Fibroblast of peridontal ligament (primary cell): Measurements from ENCODE around the gene TNRC6A.
"Not testable (repeated sequence)": the region's sequence is repeated elsewhere in the genome, so short reads cannot be mapped to it uniquely, and the experiment has no call there.

ENCODE experiments used
- DNase-seq: peaks from one replicate; pipeline ENCODE4 v3.0.0-alpha.2; 2010; ENCODE audit errors: extremely low read depth

TNRC6A gene

DNA sequence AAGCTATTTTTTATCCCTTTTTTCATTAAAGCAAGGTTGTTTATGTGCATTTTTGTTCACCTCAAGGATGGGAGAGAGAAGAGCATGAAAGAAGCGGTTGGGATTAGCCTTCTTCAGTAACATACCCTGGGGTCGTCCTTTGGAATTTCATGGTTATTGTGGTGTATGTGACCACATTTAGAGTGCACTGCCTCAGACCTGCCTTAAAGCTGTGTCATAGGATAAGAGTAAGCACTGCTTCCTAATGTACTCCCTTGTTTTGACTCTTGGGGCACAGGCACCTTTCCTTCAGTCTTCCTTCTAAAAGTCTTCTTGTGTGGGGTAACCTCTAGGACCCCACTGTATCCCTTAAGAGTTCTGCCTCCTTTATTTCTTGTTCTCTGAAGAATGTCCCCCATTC is 28.9 kb downstream of the TNRC6A start:
- no peak for DNase-seq

DNA sequence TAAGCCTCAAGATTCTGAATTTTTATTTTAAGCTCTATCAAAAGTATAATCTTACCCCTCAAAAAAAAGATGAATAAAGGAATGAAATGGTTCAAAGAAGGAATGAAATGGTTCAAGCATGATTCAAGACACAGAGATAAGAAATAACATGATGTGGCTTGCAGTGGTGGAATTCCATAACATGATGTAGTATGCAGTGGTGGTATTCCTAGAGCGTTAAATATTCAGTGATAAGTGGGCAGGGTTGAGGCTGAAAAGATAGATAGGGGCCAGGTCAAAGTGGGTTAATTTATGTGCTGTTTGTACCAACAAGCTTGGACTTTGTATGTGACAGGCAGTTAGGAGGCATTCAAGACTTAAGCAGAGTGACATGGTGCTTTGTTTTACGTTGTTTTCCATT is 29.6 kb downstream of the TNRC6A start:
- DNase-seq, result no peak

DNA sequence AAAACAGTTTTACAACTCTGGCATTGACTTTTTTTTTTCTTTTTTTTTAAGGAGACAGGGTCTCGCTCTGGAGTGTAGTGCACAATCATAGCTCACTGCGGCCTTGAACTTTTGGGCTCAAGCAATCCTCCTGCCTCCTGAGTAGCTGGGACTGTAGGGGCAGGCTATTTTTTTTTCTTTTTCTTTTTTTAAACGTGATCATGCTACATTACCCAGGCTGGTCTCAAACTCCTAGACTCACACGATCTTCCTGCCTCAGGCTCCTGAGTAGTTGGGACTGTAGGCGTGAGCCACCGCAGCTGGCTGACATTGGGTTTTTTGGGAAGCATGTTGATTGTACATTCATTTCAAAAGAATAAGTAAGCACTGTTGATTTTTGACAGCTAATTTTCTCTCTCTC is 32.1 kb downstream of the TNRC6A start:
- DNase-seq, result no peak

DNA sequence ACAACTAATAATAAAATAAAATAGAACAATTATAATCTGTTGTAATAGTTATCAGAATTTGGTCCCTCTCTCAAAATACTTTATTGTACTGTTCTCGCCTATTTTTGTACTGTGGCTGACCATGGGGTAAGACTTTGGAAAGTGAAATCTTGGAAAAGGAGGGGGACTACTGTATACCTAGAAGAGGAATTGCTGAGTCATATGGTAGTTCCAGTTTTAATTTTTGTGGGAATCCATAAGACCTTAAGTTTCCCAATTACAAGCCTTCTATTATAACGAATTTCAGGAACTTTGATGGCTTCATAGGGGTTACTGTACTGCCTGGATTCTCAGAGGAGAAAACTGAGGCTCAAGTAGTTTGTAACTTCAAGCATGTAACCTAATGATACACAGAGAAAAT is 35.5 kb downstream of the TNRC6A start:
- DNase-seq, result no peak

DNA sequence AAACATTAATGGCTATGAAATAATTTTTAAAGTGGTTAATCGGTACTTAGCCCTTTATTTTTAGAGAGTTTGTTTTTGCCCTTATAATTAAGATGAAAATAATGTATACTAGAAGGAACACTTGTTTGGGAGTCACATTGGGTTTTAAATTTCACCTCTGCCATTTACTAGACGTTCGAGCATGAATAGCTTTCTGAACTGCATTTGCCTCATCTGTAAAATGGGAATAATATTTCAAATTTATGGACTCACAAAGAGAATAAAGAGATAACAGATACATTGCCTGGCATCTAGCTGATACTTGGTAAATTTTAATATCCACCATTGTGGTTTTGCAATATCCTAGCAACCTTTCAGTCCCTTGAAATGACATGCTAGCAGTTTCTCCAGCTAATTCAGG is 36.6 kb downstream of the TNRC6A start:
- DNase-seq, result no peak

DNA sequence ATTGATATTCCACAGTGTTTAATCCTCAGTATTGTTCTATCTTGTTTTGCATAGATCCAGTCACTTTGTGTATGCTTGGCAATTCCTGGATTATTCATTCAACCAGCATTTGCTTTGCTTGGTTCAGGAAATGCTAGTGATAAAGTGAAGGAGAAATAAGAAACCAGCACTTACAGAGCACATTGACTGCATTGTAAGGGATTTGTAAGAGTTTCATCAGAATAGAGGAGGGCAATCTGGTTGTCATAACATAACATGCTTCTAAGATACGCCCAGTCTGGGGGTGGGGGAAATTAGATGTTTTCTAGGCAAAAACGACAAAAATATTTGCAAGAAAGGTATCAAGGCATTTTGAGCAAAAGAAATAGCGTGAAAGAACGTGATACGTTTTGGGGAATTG is 40.4 kb downstream of the TNRC6A start:
- DNase-seq, result peak; percentile 71

DNA sequence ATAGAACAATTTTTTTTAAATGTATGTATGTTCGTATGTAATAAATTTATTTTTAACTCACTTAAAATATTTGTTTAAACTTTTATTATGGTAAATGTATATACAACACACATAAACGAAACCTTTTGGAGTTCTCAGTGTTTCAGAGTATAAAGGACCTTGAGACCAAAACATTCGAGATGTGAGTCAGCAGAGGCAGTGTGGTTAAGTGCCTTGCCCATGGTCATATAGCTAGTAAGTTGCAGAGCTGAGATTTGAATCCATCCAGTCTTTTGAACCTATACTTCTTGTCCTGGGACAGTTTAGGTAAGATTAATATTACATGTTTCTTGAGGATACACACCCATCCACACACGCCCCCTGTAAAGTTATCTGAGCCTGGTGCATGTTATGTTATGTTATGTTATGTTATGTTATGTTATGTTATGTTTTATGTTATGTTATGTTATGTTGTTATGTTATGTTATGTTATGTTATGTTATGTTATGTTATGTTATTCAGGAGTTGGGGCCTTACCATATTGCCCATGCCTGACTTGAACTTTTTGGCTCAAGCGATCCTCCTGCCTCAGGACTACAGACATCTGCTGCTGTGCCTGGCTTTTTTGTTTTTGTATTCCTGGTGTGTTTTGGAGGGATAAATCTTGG is 41.8 kb downstream of the TNRC6A start:
- DNase-seq, result peak; percentile 64

DNA sequence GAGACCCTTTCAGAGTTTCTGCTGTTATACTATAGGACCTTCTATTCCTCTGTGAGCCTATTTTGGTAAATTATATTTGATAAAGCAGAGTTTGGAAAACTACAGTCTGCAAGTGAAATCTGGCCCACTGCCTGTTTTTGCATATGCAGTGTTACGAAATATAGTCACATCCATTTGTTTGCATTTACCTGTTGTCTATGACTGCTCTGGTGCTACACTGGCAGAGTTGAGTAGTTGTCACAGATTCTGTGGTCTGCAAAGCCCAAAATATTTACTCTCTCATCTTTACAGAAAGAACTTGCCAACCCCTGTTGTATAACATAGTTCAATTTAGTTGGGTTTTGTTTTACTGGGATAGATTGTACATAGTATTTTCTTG is 42.3 kb downstream of the TNRC6A start:
- peak; percentile 30 for DNase-seq

DNA sequence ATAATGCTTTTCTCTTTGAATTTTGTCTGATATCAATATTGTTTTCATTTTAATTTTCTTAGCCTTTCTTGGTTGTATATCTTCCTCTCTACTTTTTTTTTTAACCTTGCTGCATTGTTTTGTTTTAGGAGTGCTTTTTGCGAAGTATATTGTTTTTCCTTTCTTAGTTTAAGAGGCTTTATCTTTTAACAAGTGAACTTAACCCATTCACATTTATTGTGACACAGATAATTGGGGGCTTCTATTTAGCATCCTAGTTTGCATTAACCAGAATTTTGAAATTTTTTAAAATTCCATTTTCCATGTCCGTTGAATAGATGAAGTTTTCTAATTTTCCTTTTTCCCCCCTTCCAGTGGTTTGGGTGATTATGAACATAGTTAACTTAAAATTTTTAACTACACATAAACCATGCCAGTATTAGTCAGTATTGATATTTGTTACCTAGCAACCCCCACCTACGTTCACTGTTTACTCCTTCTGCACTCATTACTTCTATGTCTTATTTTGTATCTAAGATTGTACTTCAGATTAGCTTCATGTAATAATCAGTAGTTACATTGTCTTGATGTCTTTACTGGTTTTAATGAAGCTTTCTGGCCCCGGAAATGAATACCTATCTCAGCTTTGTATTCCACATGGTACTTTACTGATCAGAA is 44.4 kb downstream of the TNRC6A start:
- no peak for DNase-seq

DNA sequence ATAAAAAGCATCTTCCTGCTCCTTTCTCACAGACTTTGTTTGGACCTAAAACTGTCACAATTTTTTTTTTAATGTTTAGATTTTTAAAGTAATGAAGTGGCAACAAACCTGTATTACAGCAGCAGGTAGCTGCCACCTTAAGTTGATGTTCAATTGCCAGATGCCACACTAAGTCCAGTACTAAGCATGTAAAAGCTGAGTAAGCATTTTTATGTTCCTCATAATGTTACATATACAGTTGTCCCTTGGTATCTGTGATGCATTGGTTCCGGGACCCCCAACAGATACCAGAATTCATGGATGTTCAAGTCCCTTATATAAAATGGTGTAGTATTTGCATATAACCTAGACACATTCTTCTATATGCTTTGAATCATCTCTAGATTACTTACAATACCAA is 45.1 kb downstream of the TNRC6A start:
- DNase-seq, result no peak

DNA sequence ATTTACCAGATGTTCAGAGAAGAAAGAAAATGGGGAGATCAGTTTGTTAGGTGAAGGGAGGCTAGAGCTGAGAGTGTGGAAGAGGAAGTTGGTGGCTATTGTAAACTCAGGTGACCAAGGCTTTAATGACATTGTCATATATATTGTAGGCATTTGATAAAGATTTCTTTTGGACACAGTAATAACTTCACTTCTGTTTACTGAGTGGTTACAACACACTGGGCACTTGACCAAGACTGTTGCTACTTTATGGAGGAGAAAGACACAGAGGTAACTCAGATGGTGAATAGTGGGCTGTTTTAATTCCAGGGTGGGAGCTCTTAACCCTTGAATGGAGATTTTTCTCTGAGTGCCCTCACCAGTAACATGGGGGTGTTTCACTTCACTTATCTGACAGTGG is 46.0 kb downstream of the TNRC6A start:
- peak; percentile 64 for DNase-seq

DNA sequence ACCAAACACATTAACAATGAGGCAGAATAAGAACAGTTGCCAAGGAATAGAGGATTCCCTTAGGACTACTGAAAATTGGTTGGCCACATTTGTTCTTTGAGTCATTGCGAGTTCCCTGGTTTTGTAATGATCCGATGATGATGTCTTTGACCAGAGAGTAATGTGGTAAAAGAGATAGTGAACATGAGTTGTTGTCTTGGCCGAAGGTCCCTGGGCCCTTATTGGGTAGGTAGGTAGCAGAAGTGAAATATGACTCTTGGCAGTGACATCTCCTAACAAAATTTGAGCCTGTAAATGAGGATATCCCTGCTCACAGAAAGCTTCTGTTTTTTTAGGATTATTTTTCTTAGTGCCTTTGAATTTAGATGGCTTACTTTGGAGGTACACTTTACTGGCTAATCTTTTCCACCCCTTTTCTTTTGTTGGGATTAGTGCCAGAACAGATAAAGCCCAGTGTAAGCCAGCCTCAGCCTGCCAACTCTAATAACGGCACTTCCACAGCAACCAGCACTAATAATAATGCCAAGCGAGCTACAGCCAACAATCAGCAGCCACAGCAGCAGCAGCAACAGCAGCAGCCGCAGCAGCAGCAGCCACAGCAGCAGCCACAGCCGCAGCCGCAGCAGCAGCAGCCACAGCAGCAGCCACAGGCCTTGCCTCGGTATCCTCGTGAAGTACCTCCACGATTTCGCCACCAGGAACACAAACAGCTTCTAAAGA is 47.2 kb downstream of the TNRC6A start:
- DNase-seq, result peak; percentile 82

DNA sequence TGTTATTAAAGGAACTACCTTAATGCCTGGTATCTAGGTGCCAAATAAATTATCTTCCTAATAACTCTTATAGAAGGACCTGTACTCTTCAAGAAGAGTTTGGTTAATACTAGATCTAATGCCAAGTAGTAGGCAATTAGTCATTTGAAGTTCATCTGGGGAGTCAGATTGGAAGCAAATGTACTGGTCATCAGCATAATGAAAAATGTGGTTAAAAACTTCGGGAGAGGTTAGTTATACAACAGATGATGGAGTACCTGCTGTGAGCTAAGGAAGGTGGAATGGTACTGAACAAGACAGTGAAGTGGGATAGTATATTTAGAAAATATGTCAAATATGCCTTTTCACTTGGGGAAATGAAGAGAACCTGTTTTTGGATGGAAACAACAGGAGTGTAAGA is 49.2 kb downstream of the TNRC6A start:
- DNase-seq, result no peak

DNA sequence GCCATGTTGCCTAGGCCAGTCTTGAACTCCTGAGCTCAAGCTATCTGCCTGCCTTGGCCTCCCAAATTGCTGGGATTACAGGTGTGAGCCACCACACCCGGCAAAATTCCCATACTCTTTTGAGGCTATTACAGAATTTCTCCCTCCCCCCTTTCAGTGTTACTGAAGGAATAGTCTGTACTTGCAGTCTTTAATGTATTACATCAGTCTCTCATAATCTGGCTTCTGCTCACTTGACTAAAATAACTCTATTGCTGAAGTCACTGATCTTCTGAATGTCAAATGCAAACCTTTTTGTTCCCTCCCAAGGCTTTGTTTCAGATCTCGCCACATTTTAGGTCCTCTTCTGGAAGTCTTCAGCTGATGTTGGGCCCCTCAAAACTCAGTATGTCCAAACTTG is 51.8 kb downstream of the TNRC6A start:
- no peak for DNase-seq

DNA sequence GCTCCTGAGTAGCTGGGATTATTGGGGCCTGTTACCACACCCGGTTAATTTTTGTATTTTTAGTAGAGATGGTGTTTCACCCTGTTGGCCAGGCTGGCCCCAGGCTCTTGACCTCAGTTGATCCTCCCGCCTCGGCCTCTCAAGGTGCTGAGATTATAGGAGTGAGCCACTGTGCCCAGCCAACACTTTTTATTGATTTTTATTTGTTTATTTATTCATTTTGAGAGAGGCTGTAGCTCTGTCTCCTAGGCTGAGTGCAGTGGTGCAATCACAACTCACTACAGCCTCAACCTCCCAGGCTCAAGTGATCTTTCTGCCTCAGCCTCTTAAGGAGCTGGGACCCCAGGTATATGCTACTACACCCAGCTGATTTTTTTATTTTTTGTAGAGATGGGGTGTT is 54.7 kb downstream of the TNRC6A start:
- no peak for DNase-seq

DNA sequence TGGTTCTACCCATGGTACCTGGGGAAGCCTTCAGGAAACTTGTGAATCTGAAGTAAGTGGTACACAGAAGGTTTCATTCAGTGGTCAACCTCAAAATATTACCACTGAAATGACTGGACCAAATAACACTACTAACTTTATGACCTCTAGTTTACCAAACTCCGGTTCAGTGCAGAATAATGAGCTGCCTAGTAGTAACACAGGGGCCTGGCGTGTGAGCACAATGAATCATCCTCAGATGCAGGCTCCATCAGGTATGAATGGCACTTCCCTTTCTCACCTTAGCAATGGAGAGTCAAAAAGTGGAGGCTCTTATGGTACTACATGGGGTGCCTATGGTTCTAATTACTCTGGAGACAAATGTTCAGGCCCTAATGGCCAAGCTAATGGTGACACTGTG is 60.4 kb downstream of the TNRC6A start:
- no peak for DNase-seq

DNA sequence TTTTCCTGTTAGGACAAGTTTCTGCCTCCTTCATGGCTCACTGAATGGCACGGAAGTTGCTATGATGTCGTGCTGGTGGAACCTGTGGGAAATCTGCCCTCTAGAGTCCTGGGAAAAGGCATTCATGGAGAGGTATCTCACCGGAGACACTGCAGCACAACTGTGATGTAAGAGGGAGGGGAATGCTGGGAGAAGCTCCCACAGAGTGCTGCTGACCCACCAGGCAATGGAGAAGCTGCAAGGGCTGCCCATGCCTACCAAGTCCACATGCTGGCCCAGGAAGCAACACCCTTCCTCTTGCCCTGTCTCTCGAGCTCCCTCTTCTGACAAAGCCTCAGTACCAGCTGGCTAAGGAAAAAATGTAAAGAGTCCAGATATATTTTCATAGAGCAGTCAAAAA is 71.1 kb downstream of the TNRC6A start:
- peak; percentile 29 for DNase-seq

DNA sequence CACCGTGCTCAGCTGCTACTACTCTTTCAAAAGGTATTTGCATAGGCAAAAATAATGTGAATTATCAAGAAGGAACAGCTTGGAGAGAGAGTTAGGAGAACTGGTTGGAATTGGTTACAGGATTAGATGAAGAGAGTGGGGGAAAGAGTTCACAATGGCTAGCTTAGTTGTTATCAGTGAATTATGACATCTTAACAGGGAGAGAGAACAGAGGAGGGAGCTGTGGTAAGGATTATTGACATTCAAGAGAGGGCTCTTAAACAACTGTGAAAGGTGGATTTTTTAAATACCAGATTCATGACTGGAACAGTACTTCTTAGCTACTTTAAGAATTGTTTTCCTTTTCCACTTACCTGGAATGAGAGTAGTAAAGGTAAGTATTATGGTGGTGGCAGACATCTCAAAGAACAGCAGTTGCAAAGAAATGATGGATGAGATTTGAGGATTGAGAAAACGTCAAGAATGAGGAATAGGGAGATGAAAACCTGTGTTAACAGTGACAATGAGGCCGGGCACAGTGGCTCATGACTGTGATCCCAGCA is 72.4 kb downstream of the TNRC6A start:
- no peak for DNase-seq

DNA sequence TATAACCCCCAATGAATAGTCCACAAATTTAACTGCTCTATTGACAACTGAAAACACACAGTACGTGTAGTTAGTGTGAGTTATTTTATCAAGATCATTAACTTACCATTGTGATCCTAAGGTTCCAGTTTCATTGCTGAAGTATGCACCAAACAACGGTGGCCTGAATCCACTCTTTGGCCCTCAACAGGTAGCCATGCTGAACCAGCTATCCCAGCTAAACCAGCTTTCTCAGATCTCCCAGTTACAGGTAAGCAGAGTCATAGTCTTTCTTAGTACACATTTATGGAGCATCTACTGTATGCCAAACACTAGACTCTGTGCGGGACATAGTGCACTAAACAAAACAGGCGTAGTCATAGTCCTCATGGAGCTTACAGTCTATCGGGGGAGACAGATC is 76.0 kb downstream of the TNRC6A start:
- DNase-seq, result no peak

DNA sequence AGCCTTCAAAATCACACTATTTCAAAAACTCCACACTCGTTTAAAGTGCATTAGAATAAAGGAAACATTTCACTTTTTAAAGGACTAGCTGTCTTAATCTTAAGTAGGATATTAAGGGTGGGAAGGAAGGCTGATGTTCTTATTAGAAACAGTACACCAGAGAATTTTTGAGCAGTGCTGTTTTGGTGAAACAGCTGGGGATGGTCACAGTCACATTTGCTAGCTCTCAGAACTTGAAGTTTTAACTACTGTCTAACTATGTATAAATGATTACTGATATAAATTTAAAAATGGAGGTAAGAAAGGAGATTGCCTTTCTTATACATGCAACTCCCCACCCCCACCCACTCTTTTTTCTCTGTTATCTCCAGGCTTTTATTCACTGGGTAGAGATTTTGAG is 77.8 kb downstream of the TNRC6A start:
- DNase-seq, result no peak

DNA sequence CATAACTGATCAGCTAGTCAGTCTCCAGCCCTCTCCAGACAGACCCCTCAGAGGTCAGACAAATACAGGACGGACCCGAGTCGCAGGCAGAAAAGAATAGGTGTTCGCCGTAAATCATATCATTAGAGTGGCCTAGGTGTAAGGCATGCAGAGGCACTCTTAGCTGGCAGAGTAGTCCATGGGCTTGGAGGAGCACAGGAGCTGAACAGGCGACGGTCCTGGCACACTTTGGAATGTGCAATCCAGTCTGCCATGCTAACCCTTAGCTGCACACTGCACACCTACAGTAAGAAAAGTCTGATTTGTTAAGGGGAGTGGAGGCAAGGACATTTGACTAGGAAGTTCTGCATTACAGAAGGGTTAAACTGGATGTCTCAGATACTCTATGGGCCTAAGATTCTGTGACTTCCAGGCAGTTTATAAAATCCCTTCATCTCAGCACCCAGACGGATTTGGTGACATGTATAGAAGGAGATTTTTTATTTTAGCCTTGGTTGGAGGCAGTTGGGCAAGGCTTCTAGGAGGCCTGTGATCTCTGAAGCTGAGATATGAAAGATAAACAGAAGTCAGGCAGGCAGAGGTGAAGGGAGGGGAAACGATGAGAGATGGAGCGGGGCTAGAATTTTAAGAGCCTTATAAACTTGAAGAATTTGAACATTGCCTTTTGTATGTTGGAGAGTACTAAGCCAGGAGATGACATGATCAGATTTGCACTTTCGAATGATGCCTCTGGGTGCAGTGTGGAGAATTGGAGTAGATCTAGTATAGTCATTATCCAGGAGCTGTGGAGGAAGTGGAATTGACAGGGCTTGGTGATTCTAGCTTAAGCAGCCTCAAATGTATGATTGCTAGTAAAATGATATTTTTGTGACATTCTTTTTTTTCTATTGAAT is 81.7 kb downstream of the TNRC6A start:
- no peak for DNase-seq

DNA sequence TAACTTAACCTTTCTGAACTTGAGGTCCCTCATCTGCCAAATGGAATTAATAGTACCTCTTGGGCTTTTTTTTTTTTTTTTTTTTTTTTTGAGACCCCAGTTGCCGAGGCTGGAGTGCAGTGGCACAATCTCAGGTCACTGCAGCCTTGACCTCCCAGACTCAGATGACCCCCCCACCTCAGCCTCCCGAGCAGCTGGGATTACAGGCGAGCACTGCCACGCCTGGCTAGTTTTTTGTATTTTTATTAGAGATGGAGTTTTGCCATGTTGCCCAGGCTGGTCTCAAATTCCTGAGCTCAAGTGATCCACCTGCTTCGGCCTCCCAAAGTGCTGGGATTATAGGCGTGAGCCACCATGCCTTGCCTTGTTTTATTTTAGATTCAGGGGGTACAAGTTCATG is 83.4 kb downstream of the TNRC6A start:
- DNase-seq, result not testable (repeated sequence)
